ENCODE data around the gene CCDC187. TPM values are rescaled to one million over a fixed set of nuclear protein-coding genes. Genes with fewer than 3 reads are reported as not detected.
A peak's percentile ranks its signal among the peaks of the same experiment; 100 is the strongest.

Gene CCDC187
- total and polyA plus RNA-seq, 2 of the 13 experiments (the other 11 are each of a cell fraction or from before 2014, with no cell fraction given): 0.03 to 0.13 TPM

DNA sequence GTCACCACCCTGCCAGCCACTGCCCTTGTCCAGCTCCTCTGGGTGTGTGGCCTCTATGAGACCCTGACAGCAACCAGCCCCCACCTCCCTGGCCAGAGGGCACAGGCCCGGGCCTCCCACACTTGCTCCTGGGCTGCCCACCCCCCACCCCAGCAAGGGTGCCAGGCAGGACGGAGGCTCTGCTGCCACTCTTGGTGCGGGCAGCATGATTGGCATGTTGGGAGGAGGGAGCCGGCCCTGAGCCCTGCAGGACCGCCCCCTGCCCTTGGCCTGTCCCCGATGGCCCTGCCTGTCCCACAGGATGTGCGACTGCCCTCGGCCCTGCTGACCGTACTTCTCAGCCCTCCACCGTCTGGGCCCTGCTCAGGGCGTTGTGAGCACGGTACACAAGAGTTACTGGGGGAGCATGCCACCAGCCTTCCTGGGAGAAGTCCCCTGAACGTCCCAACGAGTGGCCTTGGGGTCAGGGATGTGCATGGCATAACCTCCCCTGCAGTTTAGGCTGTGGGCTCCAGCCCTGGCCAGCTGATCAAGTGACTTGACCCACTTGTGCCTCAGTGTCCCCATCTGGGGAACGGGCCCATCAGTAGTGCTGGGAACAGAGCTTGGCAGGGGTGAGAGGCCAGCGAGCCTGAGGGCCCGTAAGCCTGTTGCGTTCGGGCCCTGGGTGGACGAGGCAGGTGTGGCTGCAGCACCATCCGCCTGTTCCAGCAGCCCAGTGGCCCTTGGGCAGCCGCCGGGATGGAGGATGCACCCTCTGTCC lies 39.4 kb upstream of the CCDC187 start:
- ATAC-seq: peak; percentile 7; the same call in 2 of the 3 replicates
- in situ Hi-C loops (cut with HindIII; ENCODE audit: extremely low pct_ligation_motif_present, low pct_unique_long_range_greater_than_20kb): loop anchor here (25.0 kb wide), 1 partner anchor 294 kb away; no protein-coding TSS in a partner anchor
- TF ChIP-seq ZFX (CRISPR knock-in tag; IDR thresholded peaks at IDR 0.05; ENCODE audit: low read depth) (peak; percentile 70), ZNF792 (CRISPR knock-in tag; IDR thresholded peaks at IDR 0.05) (no peak), GABPA (IDR thresholded peaks at IDR 0.05; ENCODE audit: low read depth, low read length) (no peak), GABPA (CRISPR knock-in tag; IDR thresholded peaks at IDR 0.05; ENCODE audit: low read depth) (peak; percentile 33; the same call in 1 of the 2 replicates), ETV5 (CRISPR knock-in tag; IDR thresholded peaks at IDR 0.05; ENCODE audit: borderline replicate concordance) (peak; percentile 33; the same call in 1 of the 2 replicates), FOXJ3 (CRISPR knock-in tag; IDR thresholded peaks at IDR 0.05; ENCODE audit: borderline replicate concordance) (no peak), ZNF629 (CRISPR knock-in tag; conservative IDR thresholded peaks at IDR 0.05) (peak; percentile 83), ZNF251 (CRISPR knock-in tag; IDR thresholded peaks at IDR 0.05) (no peak), HDAC1 (CRISPR knock-in tag; IDR thresholded peaks at IDR 0.05) (0 out of 2 replicates have a peak, but pooled peaks have one; percentile 20), EZH2 (conservative IDR thresholded peaks at IDR 0.05; ENCODE audit: low read depth, low read length) (no peak), NR2F6 (IDR thresholded peaks at IDR 0.05) (no peak), NR2F6 (CRISPR knock-in tag; IDR thresholded peaks at IDR 0.05) (peak; percentile 35; the same call in 1 of the 2 replicates), ZMYM3 (CRISPR knock-in tag; IDR thresholded peaks at IDR 0.05) (peak; percentile 62; the same call in 1 of the 2 replicates), SP5 (CRISPR knock-in tag; IDR thresholded peaks at IDR 0.05; ENCODE audit: borderline replicate concordance, low read depth) (peak; percentile 72; the same call in 1 of the 2 replicates), SAP130 (CRISPR knock-in tag; IDR thresholded peaks at IDR 0.05; ENCODE audit: low read depth) (peak; percentile 53), PLRG1 (conservative IDR thresholded peaks at IDR 0.05) (no peak)
- TF ChIP-seq, protein P1, sequence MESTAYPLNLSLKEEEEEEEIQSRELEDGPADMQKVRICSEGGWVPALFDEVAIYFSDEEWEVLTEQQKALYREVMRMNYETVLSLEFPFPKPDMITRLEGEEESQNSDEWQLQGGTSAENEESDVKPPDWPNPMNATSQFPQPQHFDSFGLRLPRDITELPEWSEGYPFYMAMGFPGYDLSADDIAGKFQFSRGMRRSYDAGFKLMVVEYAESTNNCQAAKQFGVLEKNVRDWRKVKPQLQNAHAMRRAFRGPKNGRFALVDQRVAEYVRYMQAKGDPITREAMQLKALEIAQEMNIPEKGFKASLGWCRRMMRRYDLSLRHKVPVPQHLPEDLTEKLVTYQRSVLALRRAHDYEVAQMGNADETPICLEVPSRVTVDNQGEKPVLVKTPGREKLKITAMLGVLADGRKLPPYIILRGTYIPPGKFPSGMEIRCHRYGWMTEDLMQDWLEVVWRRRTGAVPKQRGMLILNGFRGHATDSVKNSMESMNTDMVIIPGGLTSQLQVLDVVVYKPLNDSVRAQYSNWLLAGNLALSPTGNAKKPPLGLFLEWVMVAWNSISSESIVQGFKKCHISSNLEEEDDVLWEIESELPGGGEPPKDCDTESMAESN (CRISPR knock-in tag; conservative IDR thresholded peaks at IDR 0.05): no peak
- TF ChIP-seq, protein P2, sequence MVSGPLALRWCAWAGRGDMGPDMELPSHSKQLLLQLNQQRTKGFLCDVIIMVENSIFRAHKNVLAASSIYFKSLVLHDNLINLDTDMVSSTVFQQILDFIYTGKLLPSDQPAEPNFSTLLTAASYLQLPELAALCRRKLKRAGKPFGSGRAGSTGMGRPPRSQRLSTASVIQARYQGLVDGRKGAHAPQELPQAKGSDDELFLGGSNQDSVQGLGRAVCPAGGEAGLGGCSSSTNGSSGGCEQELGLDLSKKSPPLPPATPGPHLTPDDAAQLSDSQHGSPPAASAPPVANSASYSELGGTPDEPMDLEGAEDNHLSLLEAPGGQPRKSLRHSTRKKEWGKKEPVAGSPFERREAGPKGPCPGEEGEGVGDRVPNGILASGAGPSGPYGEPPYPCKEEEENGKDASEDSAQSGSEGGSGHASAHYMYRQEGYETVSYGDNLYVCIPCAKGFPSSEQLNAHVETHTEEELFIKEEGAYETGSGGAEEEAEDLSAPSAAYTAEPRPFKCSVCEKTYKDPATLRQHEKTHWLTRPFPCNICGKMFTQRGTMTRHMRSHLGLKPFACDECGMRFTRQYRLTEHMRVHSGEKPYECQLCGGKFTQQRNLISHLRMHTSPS (CRISPR knock-in tag; IDR thresholded peaks at IDR 0.05; ENCODE audit: low read depth): peak; percentile 23; the same call in 1 of the 2 replicates
- TF ChIP-seq, protein P3, sequence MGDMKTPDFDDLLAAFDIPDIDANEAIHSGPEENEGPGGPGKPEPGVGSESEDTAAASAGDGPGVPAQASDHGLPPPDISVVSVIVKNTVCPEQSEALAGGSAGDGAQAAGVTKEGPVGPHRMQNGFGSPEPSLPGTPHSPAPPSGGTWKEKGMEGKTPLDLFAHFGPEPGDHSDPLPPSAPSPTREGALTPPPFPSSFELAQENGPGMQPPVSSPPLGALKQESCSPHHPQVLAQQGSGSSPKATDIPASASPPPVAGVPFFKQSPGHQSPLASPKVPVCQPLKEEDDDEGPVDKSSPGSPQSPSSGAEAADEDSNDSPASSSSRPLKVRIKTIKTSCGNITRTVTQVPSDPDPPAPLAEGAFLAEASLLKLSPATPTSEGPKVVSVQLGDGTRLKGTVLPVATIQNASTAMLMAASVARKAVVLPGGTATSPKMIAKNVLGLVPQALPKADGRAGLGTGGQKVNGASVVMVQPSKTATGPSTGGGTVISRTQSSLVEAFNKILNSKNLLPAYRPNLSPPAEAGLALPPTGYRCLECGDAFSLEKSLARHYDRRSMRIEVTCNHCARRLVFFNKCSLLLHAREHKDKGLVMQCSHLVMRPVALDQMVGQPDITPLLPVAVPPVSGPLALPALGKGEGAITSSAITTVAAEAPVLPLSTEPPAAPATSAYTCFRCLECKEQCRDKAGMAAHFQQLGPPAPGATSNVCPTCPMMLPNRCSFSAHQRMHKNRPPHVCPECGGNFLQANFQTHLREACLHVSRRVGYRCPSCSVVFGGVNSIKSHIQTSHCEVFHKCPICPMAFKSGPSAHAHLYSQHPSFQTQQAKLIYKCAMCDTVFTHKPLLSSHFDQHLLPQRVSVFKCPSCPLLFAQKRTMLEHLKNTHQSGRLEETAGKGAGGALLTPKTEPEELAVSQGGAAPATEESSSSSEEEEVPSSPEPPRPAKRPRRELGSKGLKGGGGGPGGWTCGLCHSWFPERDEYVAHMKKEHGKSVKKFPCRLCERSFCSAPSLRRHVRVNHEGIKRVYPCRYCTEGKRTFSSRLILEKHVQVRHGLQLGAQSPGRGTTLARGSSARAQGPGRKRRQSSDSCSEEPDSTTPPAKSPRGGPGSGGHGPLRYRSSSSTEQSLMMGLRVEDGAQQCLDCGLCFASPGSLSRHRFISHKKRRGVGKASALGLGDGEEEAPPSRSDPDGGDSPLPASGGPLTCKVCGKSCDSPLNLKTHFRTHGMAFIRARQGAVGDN (CRISPR knock-in tag; IDR thresholded peaks at IDR 0.05): peak; percentile 54

More for the DNA sequence above, 39.4 kb upstream of the CCDC187 start:
- H3K9me3 ChIP-seq (ENCODE audit: low read length): no peaks in the 10 kb centered on the region
- ChIA-PET POLR2A (no interaction called here), CTCF (ENCODE audit: low intra/inter-chr PET ratio, low total read pairs) (no interaction called here)
- WGBS (ENCODE audit: low lambda C conversion rate): 10% methylated on average over 5 of the region's 23 CpGs
- H3K4me3 ChIP-seq (replicated peaks in 1 of 3; ENCODE audit: insufficient read depth in 1 of 3, low read depth in 2 of 3, low read length in 3 of 3): peak overlapping the region in 1 of 3 experiments; percentile 50; a peak in 2 of 6 replicates
- no peak overlapping the region for H3K9ac ChIP-seq (ENCODE audit: insufficient read depth, low read depth, low read length)
- H4K20me1 ChIP-seq (ENCODE audit: insufficient read depth, low read length): no peaks in the 10 kb centered on the region
- FAIRE-seq (no peak), DNase-seq (ENCODE audit: low spot score) (no peak)
- H3K4me2 ChIP-seq (ENCODE audit: low read depth, low read length): peak overlapping the region; percentile 55
- BruUV-seq (replicated peaks): no TSS peak
- intact Hi-C loops (cut with micrococcal nuclease; ENCODE audit: unreplicated experiment): no loop called here
- no peak overlapping the region for H3K27ac ChIP-seq (ENCODE audit: extremely low read length, insufficient read depth, low read length)
- H3K36me3 ChIP-seq (replicated peaks in 1 of 2; ENCODE audit: control insufficient read depth in 1 of 2, insufficient read depth in 2 of 2, low read length in 2 of 2): no peaks in the 10 kb centered on the region
- H3K79me2 ChIP-seq (ENCODE audit: insufficient read depth, low read length): no peaks in the 10 kb centered on the region
- H3K4me1 ChIP-seq (ENCODE audit: insufficient read depth, low read length): peaks cover 64% of the 10 kb centered on the region
- H3K27me3 ChIP-seq (ENCODE audit: control insufficient read depth in 1 of 2, insufficient read depth in 2 of 2, low read length in 2 of 2): peaks cover 0 to 9% of the 10 kb centered on the region in 2 experiments; a peak in 2 of 5 replicates
- no peak overlapping the region for H2AFZ ChIP-seq (ENCODE audit: low read length)
